ENCODE results near the gene ZBTB44.

ZBTB44 gene

DNA sequence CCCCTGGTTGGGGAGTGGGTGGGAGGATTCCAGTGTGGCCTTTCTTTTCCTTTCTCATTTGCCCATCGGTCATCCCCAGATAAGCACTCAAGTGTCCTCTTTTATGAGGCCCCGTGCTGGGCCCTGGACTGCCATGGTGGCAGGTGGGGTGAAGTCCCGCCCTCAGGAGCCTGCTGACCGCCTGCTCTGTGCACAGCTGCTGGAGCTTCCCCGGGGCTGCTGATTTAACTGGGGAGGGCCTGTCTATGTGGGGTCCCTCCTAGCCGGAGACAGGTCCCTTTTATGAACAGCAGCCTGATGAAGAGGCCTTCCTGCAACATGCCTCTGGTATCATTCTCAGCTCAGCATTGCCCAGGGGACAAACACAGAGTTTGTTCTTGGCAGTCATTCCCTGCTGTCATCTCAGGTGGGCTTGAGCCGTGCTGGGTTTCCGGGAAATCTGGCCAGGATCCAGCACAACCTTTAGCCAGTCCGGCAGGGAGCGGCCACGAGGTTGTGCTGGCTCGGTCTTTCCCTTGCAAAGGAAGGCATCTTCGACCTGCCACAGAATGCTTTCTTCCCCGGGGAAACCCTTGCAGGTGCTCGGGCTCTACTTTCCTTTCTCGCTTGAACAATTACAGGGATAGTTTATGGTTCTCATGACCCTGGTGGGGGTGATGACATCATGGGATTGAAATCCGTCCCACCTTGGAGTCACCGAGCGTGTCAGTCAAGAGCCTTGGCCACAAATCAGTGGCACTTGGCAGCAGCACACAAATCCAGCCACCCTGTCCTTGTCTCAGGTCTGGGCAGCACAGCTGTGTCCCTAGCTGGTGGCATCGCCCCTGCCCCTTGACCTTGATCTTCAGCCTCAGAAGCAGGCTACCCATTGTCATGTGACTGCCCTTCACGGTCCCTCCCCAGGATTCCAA lies 135.1 kb downstream of the ZBTB44 start:
- TF ChIP-seq, protein P1, sequence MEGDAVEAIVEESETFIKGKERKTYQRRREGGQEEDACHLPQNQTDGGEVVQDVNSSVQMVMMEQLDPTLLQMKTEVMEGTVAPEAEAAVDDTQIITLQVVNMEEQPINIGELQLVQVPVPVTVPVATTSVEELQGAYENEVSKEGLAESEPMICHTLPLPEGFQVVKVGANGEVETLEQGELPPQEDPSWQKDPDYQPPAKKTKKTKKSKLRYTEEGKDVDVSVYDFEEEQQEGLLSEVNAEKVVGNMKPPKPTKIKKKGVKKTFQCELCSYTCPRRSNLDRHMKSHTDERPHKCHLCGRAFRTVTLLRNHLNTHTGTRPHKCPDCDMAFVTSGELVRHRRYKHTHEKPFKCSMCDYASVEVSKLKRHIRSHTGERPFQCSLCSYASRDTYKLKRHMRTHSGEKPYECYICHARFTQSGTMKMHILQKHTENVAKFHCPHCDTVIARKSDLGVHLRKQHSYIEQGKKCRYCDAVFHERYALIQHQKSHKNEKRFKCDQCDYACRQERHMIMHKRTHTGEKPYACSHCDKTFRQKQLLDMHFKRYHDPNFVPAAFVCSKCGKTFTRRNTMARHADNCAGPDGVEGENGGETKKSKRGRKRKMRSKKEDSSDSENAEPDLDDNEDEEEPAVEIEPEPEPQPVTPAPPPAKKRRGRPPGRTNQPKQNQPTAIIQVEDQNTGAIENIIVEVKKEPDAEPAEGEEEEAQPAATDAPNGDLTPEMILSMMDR (IDR thresholded peaks at IDR 0.05; ENCODE audit: low read depth, low read length), result no peak

GRCh38 chr11:130178441-130179339 lies 136.0 kb downstream of the ZBTB44 start:
- Histone ChIP-seq H3K27me3 (ENCODE audit: insufficient read depth, low read depth, severe bottlenecking) (no peaks in the 10 kb centered on the region), H3K4me3 (ENCODE audit: low read depth, low read length) (no peak overlapping the region), H3K36me3 (no peaks in the 10 kb centered on the region), H3K9me3 (ENCODE audit: severe bottlenecking) (no peaks in the 10 kb centered on the region), H3K27ac (no peak overlapping the region)
- no peak for DNase-seq
- TF ChIP-seq, protein P1 (IDR thresholded peaks at IDR 0.05; ENCODE audit: low read depth, low read length), result no peak

More for the DNA sequence above, 135.1 kb downstream of the ZBTB44 start:
- DNase-seq, result no peak
- H3K27ac ChIP-seq, result no peak overlapping the region
- no peaks in the 10 kb centered on the region for H3K9me3 ChIP-seq (ENCODE audit: severe bottlenecking)
- no peaks in the 10 kb centered on the region for H3K27me3 ChIP-seq (ENCODE audit: insufficient read depth, low read depth, severe bottlenecking)
- no peak overlapping the region for H3K4me3 ChIP-seq (ENCODE audit: low read depth, low read length)
- no peaks in the 10 kb centered on the region for H3K36me3 ChIP-seq

DNA sequence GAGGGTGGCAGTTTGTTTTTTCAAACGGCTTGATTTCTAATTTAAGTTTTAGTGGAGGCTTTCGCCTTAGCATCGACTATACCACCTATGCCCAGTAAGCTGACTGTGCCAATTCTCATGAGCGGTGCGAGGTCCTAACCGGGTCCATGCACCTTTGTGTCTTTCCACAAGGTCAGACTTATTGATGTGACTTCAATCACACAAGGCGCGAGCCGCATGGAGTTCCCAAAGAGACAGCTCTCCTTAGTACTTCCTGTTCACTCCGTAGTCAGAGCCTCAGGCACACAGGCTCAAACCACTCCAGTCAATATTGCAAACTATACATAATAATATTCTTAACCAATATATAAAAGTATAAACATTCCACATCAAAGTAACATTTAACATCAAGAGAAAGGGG lies 136.9 kb downstream of the ZBTB44 start:
- no peaks in the 10 kb centered on the region for H3K9me3 ChIP-seq (ENCODE audit: severe bottlenecking)
- H3K36me3 ChIP-seq, result no peaks in the 10 kb centered on the region
- H3K27me3 ChIP-seq (ENCODE audit: insufficient read depth, low read depth, severe bottlenecking), result no peaks in the 10 kb centered on the region
- no peak overlapping the region for H3K4me3 ChIP-seq (ENCODE audit: low read depth, low read length)
- TF ChIP-seq, protein P1 (IDR thresholded peaks at IDR 0.05; ENCODE audit: low read depth, low read length), result no peak
- H3K27ac ChIP-seq, result no peak overlapping the region
- no peak for DNase-seq
